RWPE1 (cell line): ENCODE results near the gene TMEM198.

Experiments
- CTCF ChIA-PET: fragments of 350-600 bp; sonication (Branson Sonifier 250); formaldehyde crosslinking; extraction: SDS; loops from one replicate; lab custom pipeline; 2021; lab: Yijun Ruan, JAX
- POLR2A ChIA-PET: fragments of 400-600 bp; formaldehyde crosslinking; extraction: SDS; loops from one replicate; lab custom pipeline; 2020; ENCODE audit warnings: antibody characterized with exemption; ENCODE audit not compliant: low non-redundant PET; lab: Yijun Ruan, JAX
- DNase-seq: peaks from one replicate; pipeline ENCODE4 v3.0.0; 2012; ENCODE audit warnings: low spot score
- H3K27ac ChIP-seq: fragments of 450-650 bp; 2 replicates; pipeline ENCODE4 v1.5.1; 2017
- TF ChIP-seq, protein P1 (sequence below): fragments of 450-650 bp; conservative IDR thresholded peaks from 2 replicates; pipeline ENCODE4 v1.5.1; 2017; ENCODE audit warnings: low read depth, mild to moderate bottlenecking

Gene TMEM198

GRCh38 chr2:219508971-219509779 is 34.7 kb upstream of the TMEM198 start:
- ChIA-PET POLR2A (interaction anchor here (0.5 to 1.0 kb wide), 2 partner anchors 10 to 14 kb away, joined by 3 read pairs; partner anchors contain the start of gene GMPPA), CTCF (interaction anchor here (0.6 to 3.6 kb wide), 11 partner anchors 9 to 612 kb away, joined by 3 to 26 read pairs (median 4); partner anchors contain the start of gene GMPPA)
- TF ChIP-seq, protein P1, sequence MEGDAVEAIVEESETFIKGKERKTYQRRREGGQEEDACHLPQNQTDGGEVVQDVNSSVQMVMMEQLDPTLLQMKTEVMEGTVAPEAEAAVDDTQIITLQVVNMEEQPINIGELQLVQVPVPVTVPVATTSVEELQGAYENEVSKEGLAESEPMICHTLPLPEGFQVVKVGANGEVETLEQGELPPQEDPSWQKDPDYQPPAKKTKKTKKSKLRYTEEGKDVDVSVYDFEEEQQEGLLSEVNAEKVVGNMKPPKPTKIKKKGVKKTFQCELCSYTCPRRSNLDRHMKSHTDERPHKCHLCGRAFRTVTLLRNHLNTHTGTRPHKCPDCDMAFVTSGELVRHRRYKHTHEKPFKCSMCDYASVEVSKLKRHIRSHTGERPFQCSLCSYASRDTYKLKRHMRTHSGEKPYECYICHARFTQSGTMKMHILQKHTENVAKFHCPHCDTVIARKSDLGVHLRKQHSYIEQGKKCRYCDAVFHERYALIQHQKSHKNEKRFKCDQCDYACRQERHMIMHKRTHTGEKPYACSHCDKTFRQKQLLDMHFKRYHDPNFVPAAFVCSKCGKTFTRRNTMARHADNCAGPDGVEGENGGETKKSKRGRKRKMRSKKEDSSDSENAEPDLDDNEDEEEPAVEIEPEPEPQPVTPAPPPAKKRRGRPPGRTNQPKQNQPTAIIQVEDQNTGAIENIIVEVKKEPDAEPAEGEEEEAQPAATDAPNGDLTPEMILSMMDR: no peak
- H3K27ac ChIP-seq: no peak overlapping the region
- DNase-seq: no peak

DNA sequence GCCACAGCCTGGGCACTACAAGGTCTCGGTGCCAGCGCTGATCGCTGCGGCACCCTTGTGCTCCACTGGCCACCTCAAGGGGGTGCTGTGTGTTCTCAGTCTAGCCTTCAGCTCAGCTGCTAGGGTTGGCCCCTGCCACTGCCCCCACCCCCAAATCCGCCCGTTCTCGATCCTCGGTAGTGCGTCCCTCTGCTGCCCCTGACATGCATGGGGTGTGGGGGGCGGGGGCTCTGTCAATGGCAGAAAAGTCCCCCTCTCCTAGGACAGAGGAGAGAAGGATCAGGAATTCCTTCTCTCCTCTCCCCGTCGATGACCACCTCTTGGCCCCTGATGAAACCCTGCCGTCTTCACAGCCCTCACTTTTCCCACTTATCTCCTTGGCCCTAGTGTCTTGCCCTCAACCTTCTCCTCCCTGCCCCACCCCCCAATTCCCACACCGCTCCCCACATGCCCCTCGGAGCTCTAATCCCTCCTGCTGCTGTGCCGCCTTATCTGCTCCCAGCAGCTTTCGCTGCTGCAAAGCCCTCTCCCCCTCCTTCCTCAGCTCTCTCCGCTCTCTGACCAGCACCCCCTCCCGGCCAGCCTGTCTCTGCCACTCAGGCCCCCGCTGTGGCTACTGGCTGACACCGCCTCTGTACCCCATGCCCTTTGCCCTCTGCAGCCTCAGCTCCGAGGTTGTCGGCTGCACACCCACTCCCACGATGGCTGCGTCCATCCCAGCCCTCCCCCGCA is 33.9 kb upstream of the TMEM198 start:
- DNase-seq: peak; percentile 37
- TF ChIP-seq, protein P1: peak; percentile 68
- no peak overlapping the region for H3K27ac ChIP-seq
- ChIA-PET CTCF (interaction anchor here (0.6 to 3.6 kb wide), 13 partner anchors 10 to 613 kb away, joined by 3 to 26 read pairs (median 4); partner anchors contain the start of gene GMPPA), POLR2A (interaction anchor here (1.0 kb wide), 1 partner anchor 11 kb away, joined by 3 read pairs; the partner anchor contains the start of gene GMPPA)

DNA sequence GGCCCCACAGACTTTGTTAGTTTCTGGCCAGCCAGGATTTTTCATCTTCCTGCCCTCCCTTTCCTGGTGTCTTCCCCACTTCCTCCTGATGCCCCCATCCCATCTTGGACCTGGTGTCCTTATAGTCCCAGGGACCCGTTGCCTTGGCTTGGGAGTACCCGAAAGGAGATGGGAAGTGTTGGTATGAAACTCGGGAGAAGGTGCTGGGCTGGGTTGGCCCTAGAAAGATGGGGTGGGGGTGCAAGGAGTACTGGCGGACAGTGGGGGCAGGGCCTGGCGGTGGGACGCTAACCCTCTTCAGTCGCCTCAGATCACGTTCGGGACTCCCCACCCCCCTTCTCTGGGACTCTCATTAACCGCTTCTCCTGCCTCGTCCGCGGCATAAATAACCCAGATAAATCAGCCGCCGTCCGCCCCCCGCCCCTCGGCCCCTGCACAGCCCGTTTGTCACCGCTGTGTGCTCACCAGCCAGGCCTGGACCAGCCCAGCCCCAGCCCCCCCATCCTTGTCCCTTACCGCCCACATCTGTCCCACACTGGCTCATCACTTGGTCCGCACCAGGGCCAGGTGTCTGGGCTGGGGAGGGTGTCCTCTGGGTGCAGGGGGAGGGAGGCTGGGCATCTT is 33.2 kb upstream of the TMEM198 start:
- POLR2A ChIA-PET: interaction anchor here (1.0 kb wide), 1 partner anchor 12 kb away, joined by 3 read pairs; the partner anchor contains the start of gene GMPPA
- CTCF ChIA-PET: interaction anchor here (0.7 to 3.6 kb wide), 10 partner anchors 10 to 456 kb away, joined by 3 to 26 read pairs (median 4); partner anchors contain the start of gene GMPPA
- TF ChIP-seq, protein P1: no peak
- H3K27ac ChIP-seq: no peak overlapping the region
- DNase-seq: no peak

GRCh38 chr2:219511547-219512325 is 32.1 kb upstream of the TMEM198 start:
- TF ChIP-seq, protein P1: no peak
- DNase-seq: no peak
- CTCF ChIA-PET: interaction anchor here (0.6 to 1.2 kb wide), 3 partner anchors 9 to 20 kb away, joined by 3 to 4 read pairs (median 4); no protein-coding TSS in a partner anchor

DNA sequence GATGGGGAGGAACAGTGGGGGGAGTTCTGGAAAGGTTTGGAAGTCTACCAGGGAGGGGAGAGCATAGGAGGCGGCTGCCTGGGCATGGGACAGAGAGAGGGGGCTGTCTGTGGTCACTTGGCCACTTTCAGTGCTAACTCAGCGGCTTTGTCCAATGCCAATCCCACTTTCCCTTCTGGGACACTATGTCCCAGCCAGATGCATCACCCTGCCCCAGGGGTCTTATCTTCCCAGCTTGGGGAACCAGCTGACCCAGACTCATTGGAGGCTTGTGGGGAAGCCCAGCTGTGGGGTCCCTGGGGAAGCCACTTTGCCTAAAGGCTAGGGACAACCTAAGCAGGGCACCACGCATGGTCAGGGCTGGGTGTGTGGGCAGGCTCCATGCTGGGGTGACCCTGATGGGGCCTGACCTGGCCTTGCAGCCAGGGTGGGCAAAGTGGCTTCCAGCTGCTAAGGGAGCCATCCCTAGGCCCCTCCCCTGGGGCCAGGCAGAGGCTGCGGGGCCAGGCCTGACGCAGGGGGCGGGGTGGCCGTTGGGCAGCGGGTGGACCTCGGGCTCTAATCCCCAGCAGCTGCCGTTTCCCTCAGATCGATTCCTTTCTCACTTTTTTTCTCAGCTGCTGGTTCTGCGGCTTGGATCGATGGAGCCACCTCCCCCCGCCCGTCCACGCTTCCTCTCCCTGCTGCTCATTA is 31.2 kb upstream of the TMEM198 start:
- TF ChIP-seq, protein P1: no peak
- ChIA-PET CTCF (interaction anchor here (0.6 to 1.5 kb wide), 2 partner anchors 17 to 19 kb away, joined by 4 to 6 read pairs; no protein-coding TSS in a partner anchor), POLR2A (no interaction called here)
- no peak overlapping the region for H3K27ac ChIP-seq
- no peak for DNase-seq

More at GRCh38 chr2:219511547-219512325, 32.1 kb upstream of the TMEM198 start:
- POLR2A ChIA-PET: no interaction called here
- no peak overlapping the region for H3K27ac ChIP-seq
